CD4-positive, CD25-positive, alpha-beta regulatory T cell (primary cell): ENCODE data around the gene IL2RA. TPM values are rescaled to one million over a fixed set of nuclear protein-coding genes. Genes with fewer than 3 reads are reported as not detected.

ENCODE experiments used
- ATAC-seq, 2 donors: fragments of 150-1000 bp; cut with Tn5 transposase; one replicate each; pipeline ENCODE4 v1.10.0; 2021; ENCODE audit warnings: low read depth in 2 of 2, moderate number of reproducible peaks in 2 of 2, moderate library complexity in 1 of 2
- DNase-seq, 3 donors: peaks; one replicate each; pipeline versions ENCODE4 v3.0.0 to v3.0.0-alpha.2; 2012 to 2022; ENCODE audit warnings: mixed read lengths in 1 of 3
- H3K27ac ChIP-seq: one replicate; pipeline ENCODE4 v1.7.0; 2013; ENCODE audit warnings: mild to moderate bottlenecking, low read length; ENCODE audit not compliant: insufficient read depth, poor library complexity, severe bottlenecking
- H3K27me3 ChIP-seq: one replicate; pipeline ENCODE4 v1.7.0; 2013; ENCODE audit warnings: low read length; ENCODE audit not compliant: control insufficient read depth, insufficient read depth
- H3K36me3 ChIP-seq: one replicate; pipeline ENCODE4 v1.7.0; 2013; ENCODE audit warnings: mild to moderate bottlenecking, low read length, moderate library complexity; ENCODE audit not compliant: control insufficient read depth, insufficient read depth
- H3K4me1 ChIP-seq: 2 replicates; pipeline ENCODE4 v1.7.0; 2013; ENCODE audit warnings: mild to moderate bottlenecking, low read length; ENCODE audit not compliant: insufficient read depth, control insufficient read depth, poor library complexity, severe bottlenecking
- H3K4me3 ChIP-seq: one replicate; pipeline ENCODE4 v1.7.0; 2013; ENCODE audit warnings: low read depth, mild to moderate bottlenecking, low read length, moderate library complexity
- H3K9me3 ChIP-seq, 2 experiments: 1 replicate in 1 of 2; 2 replicates in 1 of 2; pipeline ENCODE4 v1.7.0; 2013; ENCODE audit warnings: low read length in 2 of 2, mild to moderate bottlenecking in 1 of 2, moderate library complexity in 1 of 2; ENCODE audit not compliant: control insufficient read depth in 2 of 2
- H3K27ac Mint-ChIP-seq, 3 donors: one replicate each; pipeline ENCODE4 v1.8.0; 2020 to 2022; ENCODE audit warnings: mild to moderate bottlenecking in 3 of 3, mixed read lengths in 3 of 3, moderate library complexity in 2 of 3
- H3K27me3 Mint-ChIP-seq: one replicate; pipeline ENCODE4 v1.8.0; 2022; ENCODE audit warnings: mild to moderate bottlenecking, mixed read lengths
- H3K36me3 Mint-ChIP-seq: one replicate; pipeline ENCODE4 v1.8.0; 2020; ENCODE audit warnings: mixed read lengths
- H3K4me1 Mint-ChIP-seq, 4 donors: one replicate each; pipeline ENCODE4 v1.8.0; 2020 to 2022; ENCODE audit warnings: mixed read lengths in 4 of 4, mild to moderate bottlenecking in 1 of 4
- H3K4me3 Mint-ChIP-seq, 4 donors: one replicate each; pipeline ENCODE4 v1.8.0; 2020 to 2022; ENCODE audit warnings: mild to moderate bottlenecking in 4 of 4, mixed read lengths in 4 of 4, moderate library complexity in 3 of 4
- H3K9me3 Mint-ChIP-seq, 7 donors: one replicate each; pipeline ENCODE4 v1.8.0; 2020 to 2022; ENCODE audit warnings: mixed read lengths in 7 of 7, mild to moderate bottlenecking in 3 of 7, moderate library complexity in 2 of 7
- polyA plus RNA-seq, 4 donors: library from polyadenylated mRNA; unstranded; fragments of 300-500 nt; fragmentation: Illumina TruSeq; gene quantifications; one replicate each; pipeline ENCODE4 v1.2.3, GENCODE V29; 2021
- total RNA-seq: library from RNA; stranded (reverse); gene quantifications from one replicate; pipeline ENCODE4 v1.2.3, GENCODE V29; 2022

IL2RA gene
- total and polyA plus RNA-seq, 5 donors from 2014 or later, result 159 to 261 (median 195) TPM

- ATAC-seq (peak; percentile 86 to 90), DNase-seq (peak in 1 of 3 donors; percentile 81)
- H3K27ac ChIP-seq, result peak overlapping the region; percentile 65
- Mint-ChIP-seq H3K4me1 (peaks cover 39 to 66% (median 57%) of the 10 kb centered on the region in 4 donors), H3K36me3 (peaks cover 9% of the 10 kb centered on the region), H3K27me3 (no peaks in the 10 kb centered on the region), H3K27ac (peak overlapping the region; percentile 69 to 89 (median 72)), H3K9me3 (no peaks in the 10 kb centered on the region), H3K4me3 (peak overlapping the region; percentile 57 to 74 (median 68))
- H3K4me1 ChIP-seq, result peaks cover 40% of the 10 kb centered on the region
- H3K4me3 ChIP-seq, result peak overlapping the region; percentile 68
- no peaks in the 10 kb centered on the region for H3K9me3 ChIP-seq
- H3K36me3 ChIP-seq, result peaks cover 8% of the 10 kb centered on the region
- no peaks in the 10 kb centered on the region for H3K27me3 ChIP-seq
These were observed 90.8 kb downstream of the IL2RA start for GRCh38 chr10:5971315-5971832.

GRCh38 chr10:5970527-5970926, 91.6 kb downstream of the IL2RA start:
- H3K27me3 Mint-ChIP-seq, result no peaks in the 10 kb centered on the region
- no peaks in the 10 kb centered on the region for H3K9me3 ChIP-seq
- H3K36me3 ChIP-seq, result peaks cover 12% of the 10 kb centered on the region
- peak overlapping the region in 2 of 3 donors; percentile 72 to 89 for H3K27ac Mint-ChIP-seq
- DNase-seq, result no peak
- peak overlapping the region in 2 of 4 donors; percentile 19 to 22 for H3K4me3 Mint-ChIP-seq
- no peaks in the 10 kb centered on the region for H3K9me3 Mint-ChIP-seq
- peaks cover 31% of the 10 kb centered on the region for H3K4me1 ChIP-seq
- peak overlapping the region; percentile 68 for H3K4me3 ChIP-seq
- H3K27ac ChIP-seq, result peak overlapping the region; percentile 65
- H3K4me1 Mint-ChIP-seq, result peaks cover 39 to 58% (median 50%) of the 10 kb centered on the region in 4 donors
- ATAC-seq, result no peak
- H3K27me3 ChIP-seq, result no peaks in the 10 kb centered on the region
- H3K36me3 Mint-ChIP-seq, result peaks cover 9% of the 10 kb centered on the region

GRCh38 chr10:5970066-5970465, 92.1 kb downstream of the IL2RA start:
- Histone ChIP-seq H3K4me1 (peaks cover 27% of the 10 kb centered on the region), H3K4me3 (no peak overlapping the region), H3K27ac (no peak overlapping the region), H3K36me3 (peaks cover 14% of the 10 kb centered on the region), H3K27me3 (no peaks in the 10 kb centered on the region), H3K9me3 (no peaks in the 10 kb centered on the region)
- ATAC-seq (no peak), DNase-seq (no peak)
- Mint-ChIP-seq H3K9me3 (no peaks in the 10 kb centered on the region), H3K4me3 (peak overlapping the region in 2 of 4 donors; percentile 19 to 22), H3K27ac (peak overlapping the region in 1 of 3 donors; percentile 39), H3K36me3 (peaks cover 13% of the 10 kb centered on the region), H3K27me3 (no peaks in the 10 kb centered on the region), H3K4me1 (peaks cover 36 to 55% (median 46%) of the 10 kb centered on the region in 4 donors)

- ATAC-seq (no peak), DNase-seq (no peak)
- Histone ChIP-seq H3K36me3 (peaks cover 24% of the 10 kb centered on the region), H3K4me1 (peaks cover 15% of the 10 kb centered on the region), H3K4me3 (no peak overlapping the region), H3K9me3 (no peaks in the 10 kb centered on the region), H3K27me3 (no peaks in the 10 kb centered on the region), H3K27ac (no peak overlapping the region)
- H3K27ac Mint-ChIP-seq, result peak overlapping the region; percentile 8 to 65 (median 56)
- H3K27me3 Mint-ChIP-seq, result no peaks in the 10 kb centered on the region
- H3K4me3 Mint-ChIP-seq, result no peak overlapping the region
- H3K4me1 Mint-ChIP-seq, result peaks cover 34 to 47% (median 42%) of the 10 kb centered on the region in 4 donors
- H3K9me3 Mint-ChIP-seq, result no peaks in the 10 kb centered on the region
- peaks cover 13% of the 10 kb centered on the region for H3K36me3 Mint-ChIP-seq
These were observed 93.3 kb downstream of the IL2RA start for GRCh38 chr10:5968681-5969453.

- DNase-seq, result no peak
- Mint-ChIP-seq H3K4me1 (peaks cover 28 to 41% (median 37%) of the 10 kb centered on the region in 4 donors), H3K36me3 (peaks cover 13% of the 10 kb centered on the region), H3K4me3 (no peak overlapping the region), H3K27ac (peak overlapping the region in 2 of 3 donors; percentile 56 to 65), H3K9me3 (no peaks in the 10 kb centered on the region), H3K27me3 (no peaks in the 10 kb centered on the region)
- H3K27me3 ChIP-seq, result no peaks in the 10 kb centered on the region
- H3K27ac ChIP-seq, result no peak overlapping the region
- H3K4me1 ChIP-seq, result peaks cover 15% of the 10 kb centered on the region
- no peaks in the 10 kb centered on the region for H3K9me3 ChIP-seq
- ATAC-seq, result no peak
- no peak overlapping the region for H3K4me3 ChIP-seq
- peaks cover 31% of the 10 kb centered on the region for H3K36me3 ChIP-seq
These were observed 94.0 kb downstream of the IL2RA start for GRCh38 chr10:5968037-5968680.

- Mint-ChIP-seq H3K4me3 (no peak overlapping the region), H3K27me3 (no peaks in the 10 kb centered on the region), H3K36me3 (peaks cover 24% of the 10 kb centered on the region), H3K4me1 (peaks cover 8 to 17% (median 13%) of the 10 kb centered on the region in 4 donors), H3K9me3 (no peaks in the 10 kb centered on the region), H3K27ac (no peak overlapping the region)
- Histone ChIP-seq H3K4me3 (no peak overlapping the region), H3K9me3 (no peaks in the 10 kb centered on the region), H3K36me3 (peaks cover 52% of the 10 kb centered on the region), H3K27ac (no peak overlapping the region), H3K27me3 (no peaks in the 10 kb centered on the region), H3K4me1 (no peaks in the 10 kb centered on the region)
- no peak for ATAC-seq
- no peak for DNase-seq
These were observed 96.9 kb downstream of the IL2RA start for GRCh38 chr10:5965266-5965665.

- Histone ChIP-seq H3K4me3 (no peak overlapping the region), H3K9me3 (no peaks in the 10 kb centered on the region), H3K27me3 (no peaks in the 10 kb centered on the region), H3K36me3 (peaks cover 57% of the 10 kb centered on the region), H3K27ac (no peak overlapping the region), H3K4me1 (no peaks in the 10 kb centered on the region)
- DNase-seq (no peak), ATAC-seq (no peak)
- H3K27me3 Mint-ChIP-seq, result no peaks in the 10 kb centered on the region
- H3K36me3 Mint-ChIP-seq, result peaks cover 28% of the 10 kb centered on the region
- no peak overlapping the region for H3K4me3 Mint-ChIP-seq
- no peak overlapping the region for H3K27ac Mint-ChIP-seq
- H3K4me1 Mint-ChIP-seq, result peaks cover 3 to 12% (median 8%) of the 10 kb centered on the region in 4 donors
- H3K9me3 Mint-ChIP-seq, result no peaks in the 10 kb centered on the region
These were observed 97.4 kb downstream of the IL2RA start for GRCh38 chr10:5964736-5965135.
